DOHH2 (cell line): ENCODE results near the gene FBXO27.

Experiments used
- H3F3A ChIP-seq: fragments of 200-600 bp; sonication (generic), shearing (Covaris generic); 2 replicates; pipeline ENCODE4 v1.6.0; 2016; ENCODE audit warnings: antibody characterized with exemption, mild to moderate bottlenecking; ENCODE audit not compliant: control insufficient read depth, insufficient read depth
- H3K27ac ChIP-seq: fragments of 200-600 bp; sonication (generic); 2 replicates; pipeline ENCODE4 v1.5.1; 2014; ENCODE audit warnings: low read depth, mild to moderate bottlenecking, low read length, moderate library complexity
- H3K27me3 ChIP-seq: fragments of 200-600 bp; sonication (generic); 2 replicates; pipeline ENCODE4 v1.6.1; 2014; ENCODE audit warnings: mild to moderate bottlenecking, low read length, mixed read lengths; ENCODE audit not compliant: control insufficient read depth
- H3K36me3 ChIP-seq: fragments of 200-600 bp; sonication (generic); 2 replicates; pipeline ENCODE4 v1.6.1; 2014; ENCODE audit warnings: mild to moderate bottlenecking, low read length, moderate library complexity, mixed read lengths; ENCODE audit not compliant: control insufficient read depth
- H3K4me1 ChIP-seq: fragments of 200-600 bp; sonication (generic); 2 replicates; pipeline ENCODE4 v1.6.1; 2014; ENCODE audit warnings: mild to moderate bottlenecking, low read length, mixed read lengths; ENCODE audit not compliant: control insufficient read depth
- H3K4me2 ChIP-seq: fragments of 200-600 bp; sonication (generic); 2 replicates; pipeline ENCODE4 v1.6.0; 2014; ENCODE audit warnings: mild to moderate bottlenecking, low read length, moderate library complexity
- H3K4me3 ChIP-seq: fragments of 200-600 bp; sonication (generic); 2 replicates; pipeline ENCODE4 v1.5.1; 2014; ENCODE audit warnings: mild to moderate bottlenecking, low read length, mixed read lengths
- H3K79me2 ChIP-seq: fragments of 200-600 bp; sonication (generic); 2 replicates; pipeline ENCODE4 v1.6.1; 2014; ENCODE audit warnings: mild to moderate bottlenecking, low read length, mixed read lengths; ENCODE audit not compliant: control insufficient read depth
- H3K9me2 ChIP-seq: fragments of 200-600 bp; sonication (generic); replicated peaks from 2 replicates; pipeline ENCODE4 v1.6.1; 2014; ENCODE audit warnings: mild to moderate bottlenecking, low read length, mixed read lengths; ENCODE audit not compliant: control insufficient read depth
- H3K9me3 ChIP-seq: fragments of 200-600 bp; sonication (generic); 2 replicates; pipeline ENCODE4 v1.6.1; 2014; ENCODE audit warnings: antibody characterized with exemption, low read length, mixed read lengths; ENCODE audit not compliant: control insufficient read depth, insufficient read depth
- H4K20me1 ChIP-seq: fragments of 200-600 bp; sonication (generic); 2 replicates; pipeline ENCODE4 v1.6.0; 2014; ENCODE audit warnings: low read depth, mild to moderate bottlenecking, antibody characterized with exemption, low read length, moderate library complexity; ENCODE audit not compliant: control insufficient read depth, insufficient read depth
- EZH2phosphoT487 ChIP-seq: fragments of 200-600 bp; sonication (generic); IDR thresholded peaks from 2 replicates; pipeline ENCODE4 v1.6.1; 2017; ENCODE audit warnings: borderline replicate concordance, mild to moderate bottlenecking, antibody characterized with exemption, low read length, moderate library complexity, mixed read lengths
- TF ChIP-seq, protein P1 (sequence below): fragments of 200-600 bp; sonication (generic); IDR thresholded peaks from one replicate; pipeline ENCODE4 v1.5.1; 2014; ENCODE audit warnings: antibody characterized with exemption, mild to moderate bottlenecking, low read depth, low read length; ENCODE audit not compliant: poor library complexity, severe bottlenecking

FBXO27 gene

DNA sequence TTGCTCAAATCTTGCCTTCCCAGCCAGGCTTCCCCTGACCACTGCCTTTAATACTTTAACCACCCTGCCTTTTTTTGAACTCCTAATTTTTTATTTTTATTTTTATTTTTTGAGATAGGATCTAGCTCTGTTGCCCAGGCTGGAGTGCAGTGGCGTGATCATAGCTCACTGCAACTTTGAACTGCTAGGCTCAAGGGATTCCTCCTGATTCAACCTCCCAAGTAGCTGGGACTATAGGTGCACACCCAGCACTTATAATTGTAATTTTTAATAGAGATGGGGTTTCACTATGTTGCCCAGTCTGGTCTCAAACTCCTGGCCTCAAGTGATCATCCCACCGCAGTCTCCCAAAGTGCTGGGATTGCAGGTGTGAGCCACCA lies 21.7 kb upstream of the FBXO27 start:
- H3K27ac ChIP-seq: no peak overlapping the region
- no peaks in the 10 kb centered on the region for H3K27me3 ChIP-seq
- H3K4me3 ChIP-seq: no peak overlapping the region
- H3K79me2 ChIP-seq: no peaks in the 10 kb centered on the region
- H3K4me1 ChIP-seq: no peaks in the 10 kb centered on the region
- H3K4me2 ChIP-seq: no peak overlapping the region
- no peaks in the 10 kb centered on the region for H3K9me3 ChIP-seq
- TF ChIP-seq, protein P1, sequence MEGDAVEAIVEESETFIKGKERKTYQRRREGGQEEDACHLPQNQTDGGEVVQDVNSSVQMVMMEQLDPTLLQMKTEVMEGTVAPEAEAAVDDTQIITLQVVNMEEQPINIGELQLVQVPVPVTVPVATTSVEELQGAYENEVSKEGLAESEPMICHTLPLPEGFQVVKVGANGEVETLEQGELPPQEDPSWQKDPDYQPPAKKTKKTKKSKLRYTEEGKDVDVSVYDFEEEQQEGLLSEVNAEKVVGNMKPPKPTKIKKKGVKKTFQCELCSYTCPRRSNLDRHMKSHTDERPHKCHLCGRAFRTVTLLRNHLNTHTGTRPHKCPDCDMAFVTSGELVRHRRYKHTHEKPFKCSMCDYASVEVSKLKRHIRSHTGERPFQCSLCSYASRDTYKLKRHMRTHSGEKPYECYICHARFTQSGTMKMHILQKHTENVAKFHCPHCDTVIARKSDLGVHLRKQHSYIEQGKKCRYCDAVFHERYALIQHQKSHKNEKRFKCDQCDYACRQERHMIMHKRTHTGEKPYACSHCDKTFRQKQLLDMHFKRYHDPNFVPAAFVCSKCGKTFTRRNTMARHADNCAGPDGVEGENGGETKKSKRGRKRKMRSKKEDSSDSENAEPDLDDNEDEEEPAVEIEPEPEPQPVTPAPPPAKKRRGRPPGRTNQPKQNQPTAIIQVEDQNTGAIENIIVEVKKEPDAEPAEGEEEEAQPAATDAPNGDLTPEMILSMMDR: no peak
- no peak for TF ChIP-seq EZH2phosphoT487
- no peaks in the 10 kb centered on the region for H3F3A ChIP-seq
- H4K20me1 ChIP-seq: no peaks in the 10 kb centered on the region
- no peaks in the 10 kb centered on the region for H3K36me3 ChIP-seq
- H3K9me2 ChIP-seq: no peaks in the 10 kb centered on the region

DNA sequence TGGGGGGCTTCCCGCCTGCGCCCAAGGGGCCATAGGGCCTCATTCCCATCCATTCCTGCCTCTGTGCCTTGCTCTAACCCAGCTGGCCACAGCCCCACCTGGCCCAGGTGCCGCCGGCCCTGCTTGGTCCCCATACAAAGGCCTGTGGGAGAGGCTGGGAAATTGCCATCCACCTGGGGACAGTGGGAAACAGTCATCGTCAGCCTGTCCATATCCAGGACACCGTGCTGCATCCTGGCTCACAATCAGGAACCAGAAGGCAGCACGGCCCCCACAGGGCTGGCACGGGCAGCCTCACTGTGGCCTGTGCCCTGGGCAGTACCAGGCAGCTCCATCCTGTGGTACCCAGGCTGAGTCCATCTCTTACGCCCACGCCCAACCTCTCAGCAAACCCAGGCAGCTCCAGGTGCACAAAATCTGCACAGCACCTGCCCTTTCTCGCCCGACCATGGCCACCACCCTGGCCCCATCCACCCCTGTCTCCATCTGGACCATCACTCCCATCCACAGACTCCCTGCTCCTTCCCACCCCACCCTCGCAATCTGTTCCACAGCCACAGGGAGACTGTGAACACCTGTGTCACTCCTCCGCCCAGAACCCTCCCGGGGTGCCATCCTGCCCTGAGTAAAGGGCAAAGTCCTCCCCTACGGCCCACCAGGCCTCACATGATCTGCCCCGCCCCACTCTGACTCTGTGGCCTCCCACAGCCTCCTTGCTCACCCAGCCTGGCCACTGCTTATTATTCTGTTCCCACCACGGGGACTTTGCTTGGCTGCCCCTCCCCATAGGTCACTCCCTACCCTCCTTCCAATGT lies 21.1 kb upstream of the FBXO27 start:
- no peaks in the 10 kb centered on the region for H3K4me1 ChIP-seq
- H3K4me2 ChIP-seq: no peak overlapping the region
- H3K36me3 ChIP-seq: no peaks in the 10 kb centered on the region
- no peaks in the 10 kb centered on the region for H3K27me3 ChIP-seq
- no peaks in the 10 kb centered on the region for H3F3A ChIP-seq
- H3K27ac ChIP-seq: no peak overlapping the region
- no peak overlapping the region for H3K4me3 ChIP-seq
- no peaks in the 10 kb centered on the region for H3K9me2 ChIP-seq
- TF ChIP-seq, protein P1: no peak
- TF ChIP-seq EZH2phosphoT487: no peak
- H3K9me3 ChIP-seq: no peaks in the 10 kb centered on the region
- no peaks in the 10 kb centered on the region for H3K79me2 ChIP-seq
- H4K20me1 ChIP-seq: no peaks in the 10 kb centered on the region

DNA sequence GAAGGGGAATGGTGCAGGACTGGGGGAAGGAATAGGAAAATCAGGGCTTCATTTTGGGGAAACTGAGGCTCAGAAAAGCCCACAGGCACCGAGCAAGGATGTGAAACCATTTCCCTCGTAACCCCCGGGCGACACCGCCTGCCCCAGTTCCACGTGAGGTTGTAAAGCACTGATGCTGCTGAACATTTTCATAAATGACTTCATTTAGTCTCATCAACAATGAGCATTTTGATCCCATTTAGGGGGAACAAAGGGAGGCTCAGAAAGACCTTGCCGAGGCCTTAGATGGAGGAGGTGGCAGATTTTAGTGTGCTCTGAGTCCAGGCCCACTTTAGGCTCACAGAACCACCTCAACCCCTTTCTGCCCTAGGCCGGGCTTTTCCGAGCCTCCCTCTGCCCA lies 20.5 kb upstream of the FBXO27 start:
- Histone ChIP-seq H3K4me1 (no peaks in the 10 kb centered on the region), H3K79me2 (no peaks in the 10 kb centered on the region), H3K4me3 (no peak overlapping the region), H4K20me1 (no peaks in the 10 kb centered on the region), H3K27ac (no peak overlapping the region), H3F3A (no peaks in the 10 kb centered on the region), H3K9me2 (no peaks in the 10 kb centered on the region), H3K36me3 (no peaks in the 10 kb centered on the region), H3K4me2 (no peak overlapping the region), H3K27me3 (no peaks in the 10 kb centered on the region), H3K9me3 (no peaks in the 10 kb centered on the region)
- TF ChIP-seq, protein P1: no peak
- TF ChIP-seq EZH2phosphoT487: no peak
